ENCODE data around the gene WDR18. TPM values are rescaled to one million over a fixed set of nuclear protein-coding genes. Genes with fewer than 3 reads are reported as not detected.

The WDR18 gene
- total and polyA plus RNA-seq, 2 of the 4 experiments (the other 2 are of a cell fraction), result 37.1 to 56.9 TPM

DNA sequence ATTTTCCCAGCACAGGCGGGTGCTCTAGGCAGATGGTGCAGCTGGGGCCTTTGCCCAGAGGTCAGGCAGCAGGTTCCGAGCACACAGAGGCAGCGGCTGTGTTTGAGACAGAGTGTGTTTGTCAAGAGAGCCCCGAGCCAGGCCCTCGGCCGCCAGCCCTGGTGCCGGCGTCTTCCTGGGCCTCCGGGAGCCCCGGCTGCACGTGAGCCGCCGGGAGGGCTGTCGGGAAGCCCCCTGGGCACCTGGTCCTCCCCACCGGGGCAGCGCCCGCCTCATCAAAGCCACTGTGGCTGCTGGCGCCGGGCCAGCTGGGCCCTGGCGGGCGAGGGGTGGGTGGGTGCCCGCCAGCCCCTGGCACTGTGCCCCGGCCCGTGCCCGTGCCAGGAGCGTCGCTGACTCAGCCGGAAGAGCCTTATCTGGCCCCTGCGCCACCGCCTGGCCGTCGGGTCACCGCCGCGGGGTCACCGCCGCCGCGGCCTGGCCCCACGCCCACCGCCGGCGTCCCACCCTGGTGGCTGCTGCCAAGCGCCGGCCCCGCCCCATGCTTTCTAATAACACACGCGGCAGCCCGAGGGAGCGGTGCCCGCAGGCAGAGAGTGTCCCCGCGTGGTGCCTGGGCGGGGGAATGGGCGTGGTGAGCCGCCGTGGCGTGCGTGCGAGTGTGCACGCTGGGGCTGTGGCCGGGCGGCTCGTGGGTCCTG, 43.4 kb upstream of the WDR18 start:
- H3K9ac ChIP-seq (ENCODE audit: low read depth, low read length), result no peak overlapping the region
- no peak overlapping the region for H2BK20ac ChIP-seq (ENCODE audit: low read depth, low read length)
- H3K9me1 ChIP-seq (ENCODE audit: insufficient read depth, low read length), result peaks cover 17% of the 10 kb centered on the region
- H2AFZ ChIP-seq (replicated peaks; ENCODE audit: low read length, poor library complexity), result peak overlapping the region; percentile 58
- WGBS, 2 experiments (ENCODE audit: extremely low coverage in 2 of 2, insufficient read length in 1 of 2), result 44% methylated on average over 44 of the region's 64 CpGs; no CpG with 5 or more reads in 1 of the 2 experiments
- H3K56ac ChIP-seq (ENCODE audit: extremely low read depth, insufficient read depth, low read length), result no peak overlapping the region
- H3K4me3 ChIP-seq (ENCODE audit: insufficient read depth, low read depth, low read length), result no peak overlapping the region
- 0 out of 2 replicates have a peak overlapping the region, but pooled peaks have one; percentile 1 for H3K14ac ChIP-seq (replicated peaks; ENCODE audit: low read depth, low read length)
- no peak overlapping the region for H3K23ac ChIP-seq (ENCODE audit: low read depth, low read length)
- peak overlapping the region; percentile 62; the same call in 1 of the 2 replicates for H4K91ac ChIP-seq (ENCODE audit: insufficient read depth, low read depth, low read length)
- intact Hi-C loops (cut with micrococcal nuclease), result no loop called here
- peak overlapping the region; percentile 0; the same call in 1 of the 2 replicates for H3K4ac ChIP-seq (ENCODE audit: low read depth, low read length)
- ChIA-PET CTCF (no interaction called here), POLR2A (ENCODE audit: unreplicated experiment) (no interaction called here)
- no peaks in the 10 kb centered on the region for H3K27me3 ChIP-seq (ENCODE audit: control insufficient read depth, insufficient read depth, low read length)
- BruUV-seq (replicated peaks), result no TSS peak
- H2AK5ac ChIP-seq (ENCODE audit: low read depth, low read length), result peak overlapping the region; percentile 96
- no peak overlapping the region for H3K18ac ChIP-seq (ENCODE audit: low read depth, low read length)
- H3K9me3 ChIP-seq (ENCODE audit: control insufficient read depth, insufficient read depth, low read length), result no peaks in the 10 kb centered on the region
- H2BK5ac ChIP-seq (ENCODE audit: low read depth, low read length, poor library complexity, severe bottlenecking), result peak overlapping the region; percentile 21
- H2BK15ac ChIP-seq (ENCODE audit: low read depth, low read length), result peak overlapping the region; percentile 59; the same call in 1 of the 3 replicates
- peaks cover 9% of the 10 kb centered on the region; the same call in 1 of the 2 replicates for H3K4me1 ChIP-seq (ENCODE audit: control insufficient read depth, insufficient read depth, low read length)
- H2AK9ac ChIP-seq (replicated peaks; ENCODE audit: low read depth, low read length, poor library complexity), result peak overlapping the region; percentile 82
- H3K36me3 ChIP-seq (ENCODE audit: control insufficient read depth, insufficient read depth, low read length), result peaks cover 51% of the 10 kb centered on the region
- peak; percentile 57 for DNase-seq
- H4K8ac ChIP-seq (ENCODE audit: low read depth in 2 of 2, low read length in 2 of 2), result peak overlapping the region; percentile 51 to 65; a peak in 2 of 4 replicates
- H3K79me1 ChIP-seq (ENCODE audit: low read depth in 1 of 2, low read length in 2 of 2), result peaks cover 17 to 79% of the 10 kb centered on the region in 2 experiments
- in situ Hi-C loops (cut with MboI; ENCODE audit: low sequenced_read_pairs), result no loop called here
- H3K27ac ChIP-seq (ENCODE audit: insufficient read depth, low read length), result peak overlapping the region; percentile 43
- no peak overlapping the region; the same call in 1 of the 2 replicates for H3K4me2 ChIP-seq (ENCODE audit: low read depth, low read length)
- TF ChIP-seq RAD21 (IDR thresholded peaks at IDR 0.05; ENCODE audit: low read length), result no peak
- no peak for TF ChIP-seq MAZ (IDR thresholded peaks at IDR 0.05; ENCODE audit: borderline replicate concordance, low read depth, low read length)
- peak; percentile 63 for TF ChIP-seq BHLHE40 (IDR thresholded peaks at IDR 0.05; ENCODE audit: low read depth, low read length)
- TF ChIP-seq, protein P1, sequence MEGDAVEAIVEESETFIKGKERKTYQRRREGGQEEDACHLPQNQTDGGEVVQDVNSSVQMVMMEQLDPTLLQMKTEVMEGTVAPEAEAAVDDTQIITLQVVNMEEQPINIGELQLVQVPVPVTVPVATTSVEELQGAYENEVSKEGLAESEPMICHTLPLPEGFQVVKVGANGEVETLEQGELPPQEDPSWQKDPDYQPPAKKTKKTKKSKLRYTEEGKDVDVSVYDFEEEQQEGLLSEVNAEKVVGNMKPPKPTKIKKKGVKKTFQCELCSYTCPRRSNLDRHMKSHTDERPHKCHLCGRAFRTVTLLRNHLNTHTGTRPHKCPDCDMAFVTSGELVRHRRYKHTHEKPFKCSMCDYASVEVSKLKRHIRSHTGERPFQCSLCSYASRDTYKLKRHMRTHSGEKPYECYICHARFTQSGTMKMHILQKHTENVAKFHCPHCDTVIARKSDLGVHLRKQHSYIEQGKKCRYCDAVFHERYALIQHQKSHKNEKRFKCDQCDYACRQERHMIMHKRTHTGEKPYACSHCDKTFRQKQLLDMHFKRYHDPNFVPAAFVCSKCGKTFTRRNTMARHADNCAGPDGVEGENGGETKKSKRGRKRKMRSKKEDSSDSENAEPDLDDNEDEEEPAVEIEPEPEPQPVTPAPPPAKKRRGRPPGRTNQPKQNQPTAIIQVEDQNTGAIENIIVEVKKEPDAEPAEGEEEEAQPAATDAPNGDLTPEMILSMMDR (conservative IDR thresholded peaks at IDR 0.05; ENCODE audit: low read depth, low read length), result no peak
- H4K5ac ChIP-seq (ENCODE audit: low read depth, low read length), result no peak overlapping the region
- dilution Hi-C loops (cut with HindIII; ENCODE audit: low sequenced_read_pairs, unreplicated experiment), result no loop called here
- peaks cover 88% of the 10 kb centered on the region for H4K20me1 ChIP-seq (ENCODE audit: insufficient read depth, low read length)
- no peak overlapping the region for H2BK120ac ChIP-seq (ENCODE audit: low read depth, low read length)
- ATAC-seq (ENCODE audit: low read depth), result peak; percentile 80
